Measurements from ENCODE around the gene ANKLE1. TPM values are rescaled to one million over a fixed set of nuclear protein-coding genes. Genes with fewer than 3 reads are reported as not detected.

The ANKLE1 gene
- total and polyA plus RNA-seq, 10 of the 15 experiments (the other 5 are each of a cell fraction or from before 2014, with no cell fraction given): 2.2 to 17.9 (median 10.9) TPM

GRCh38 chr19:17242431-17243208, 39.1 kb upstream of the ANKLE1 start (continued):
- TF ChIP-seq CTCF (IDR thresholded peaks at IDR 0.05 in 2 of 3, conservative IDR thresholded peaks at IDR 0.05 in 1 of 3; ENCODE audit: control insufficient read depth in 2 of 3, extremely low read depth in 1 of 3, insufficient read depth in 1 of 3, low read depth in 3 of 3, low read length in 3 of 3) (no peak), RUNX3 (IDR thresholded peaks at IDR 0.05; ENCODE audit: low read length) (no peak), NR2F1 (conservative IDR thresholded peaks at IDR 0.05) (peak; percentile 31; the same call in 1 of the 2 replicates), MEF2B (IDR thresholded peaks at IDR 0.05; ENCODE audit: partially characterized antibody, poor library complexity, severe bottlenecking) (no peak), BACH1 (IDR thresholded peaks at IDR 0.05; ENCODE audit: borderline replicate concordance) (no peak), EP300 (IDR thresholded peaks at IDR 0.05; ENCODE audit: borderline replicate concordance in 1 of 2, control insufficient read depth in 1 of 2, low read depth in 2 of 2, low read length in 2 of 2) (no peak), SRF (IDR thresholded peaks at IDR 0.05; ENCODE audit: low read depth in 2 of 2, low read length in 2 of 2) (no peak), MLLT1 (IDR thresholded peaks at IDR 0.05) (no peak)

All from GM12878 (cell line).